ENCODE data around the gene CPNE8.

GRCh38 chr12:38732761-38733160 lies 172.6 kb downstream of the CPNE8 start:
- TF ChIP-seq, protein P1, sequence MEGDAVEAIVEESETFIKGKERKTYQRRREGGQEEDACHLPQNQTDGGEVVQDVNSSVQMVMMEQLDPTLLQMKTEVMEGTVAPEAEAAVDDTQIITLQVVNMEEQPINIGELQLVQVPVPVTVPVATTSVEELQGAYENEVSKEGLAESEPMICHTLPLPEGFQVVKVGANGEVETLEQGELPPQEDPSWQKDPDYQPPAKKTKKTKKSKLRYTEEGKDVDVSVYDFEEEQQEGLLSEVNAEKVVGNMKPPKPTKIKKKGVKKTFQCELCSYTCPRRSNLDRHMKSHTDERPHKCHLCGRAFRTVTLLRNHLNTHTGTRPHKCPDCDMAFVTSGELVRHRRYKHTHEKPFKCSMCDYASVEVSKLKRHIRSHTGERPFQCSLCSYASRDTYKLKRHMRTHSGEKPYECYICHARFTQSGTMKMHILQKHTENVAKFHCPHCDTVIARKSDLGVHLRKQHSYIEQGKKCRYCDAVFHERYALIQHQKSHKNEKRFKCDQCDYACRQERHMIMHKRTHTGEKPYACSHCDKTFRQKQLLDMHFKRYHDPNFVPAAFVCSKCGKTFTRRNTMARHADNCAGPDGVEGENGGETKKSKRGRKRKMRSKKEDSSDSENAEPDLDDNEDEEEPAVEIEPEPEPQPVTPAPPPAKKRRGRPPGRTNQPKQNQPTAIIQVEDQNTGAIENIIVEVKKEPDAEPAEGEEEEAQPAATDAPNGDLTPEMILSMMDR (conservative IDR thresholded peaks at IDR 0.05; ENCODE audit: low read depth, low read length) = no peak
- TF ChIP-seq POLR2A (IDR thresholded peaks at IDR 0.05; ENCODE audit: low read depth, low read length) = no peak
- no peak for TF ChIP-seq MAZ (IDR thresholded peaks at IDR 0.05; ENCODE audit: borderline replicate concordance, low read depth, low read length)
- no peak for TF ChIP-seq MXI1 (IDR thresholded peaks at IDR 0.05; ENCODE audit: borderline replicate concordance, low read depth, low read length)
- no peak for TF ChIP-seq RAD21 (IDR thresholded peaks at IDR 0.05; ENCODE audit: low read length)
- TF ChIP-seq, protein P2, sequence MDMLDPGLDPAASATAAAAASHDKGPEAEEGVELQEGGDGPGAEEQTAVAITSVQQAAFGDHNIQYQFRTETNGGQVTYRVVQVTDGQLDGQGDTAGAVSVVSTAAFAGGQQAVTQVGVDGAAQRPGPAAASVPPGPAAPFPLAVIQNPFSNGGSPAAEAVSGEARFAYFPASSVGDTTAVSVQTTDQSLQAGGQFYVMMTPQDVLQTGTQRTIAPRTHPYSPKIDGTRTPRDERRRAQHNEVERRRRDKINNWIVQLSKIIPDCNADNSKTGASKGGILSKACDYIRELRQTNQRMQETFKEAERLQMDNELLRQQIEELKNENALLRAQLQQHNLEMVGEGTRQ (IDR thresholded peaks at IDR 0.05; ENCODE audit: low read depth, low read length) = no peak
- no peak for TF ChIP-seq NFE2L2 (IDR thresholded peaks at IDR 0.05; ENCODE audit: low read depth, low read length)
- TF ChIP-seq RCOR1 (IDR thresholded peaks at IDR 0.05; ENCODE audit: insufficient replicate concordance, low read length) = no peak
- no peak for TF ChIP-seq CEBPB (IDR thresholded peaks at IDR 0.05; ENCODE audit: low read depth, low read length)
- TF ChIP-seq FOS (IDR thresholded peaks at IDR 0.05; ENCODE audit: low read depth, low read length) = no peak
- TF ChIP-seq RFX5 (IDR thresholded peaks at IDR 0.05; ENCODE audit: low read depth, low read length) = no peak
